ENCODE measurements around the gene SLC25A27. TPM values are rescaled to one million over a fixed set of nuclear protein-coding genes. Genes with fewer than 3 reads are reported as not detected.

The SLC25A27 gene
- total and polyA plus RNA-seq, 10 donors: 4.3 to 17.8 (median 10.3) TPM

DNA sequence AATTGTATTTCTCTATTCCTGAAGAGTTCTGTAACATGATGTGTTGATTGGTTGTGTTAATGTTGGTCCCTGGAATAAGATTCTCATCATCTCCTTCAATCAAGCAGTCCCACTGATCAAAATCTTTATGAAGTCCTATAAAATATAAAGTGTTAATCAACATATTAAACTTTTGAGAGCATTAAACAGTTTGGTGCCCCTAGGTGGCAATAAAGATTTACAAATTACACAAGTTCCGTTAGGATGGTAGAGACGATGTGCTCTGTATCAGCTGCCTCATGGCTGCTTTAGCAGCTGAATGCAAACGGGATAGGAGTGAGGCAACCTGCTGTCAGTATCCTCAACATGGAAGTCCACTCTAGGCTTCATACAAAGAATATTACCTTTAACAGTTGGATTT lies 51.8 kb downstream of the SLC25A27 start:
- TF ChIP-seq POLR2AphosphoS5 (IDR thresholded peaks at IDR 0.05): no peak
- intact Hi-C loops (cut with DNase I; ENCODE audit: low total_unique reads): no loop called here
- Histone ChIP-seq H3K4me3 (no peak overlapping the region), H3K27ac (no peak overlapping the region), H3K4me1 (no peaks in the 10 kb centered on the region), H3K27me3 (replicated peaks in 1 of 7) (no peaks in the 10 kb centered on the region), H3K9me3 (no peaks in the 10 kb centered on the region), H3K36me3 (no peaks in the 10 kb centered on the region)
- 0 to 7% (median 4%) methylated on average over 3 of the region's 3 CpGs for WGBS, 5 donors
- no peak for DNase-seq

DNA sequence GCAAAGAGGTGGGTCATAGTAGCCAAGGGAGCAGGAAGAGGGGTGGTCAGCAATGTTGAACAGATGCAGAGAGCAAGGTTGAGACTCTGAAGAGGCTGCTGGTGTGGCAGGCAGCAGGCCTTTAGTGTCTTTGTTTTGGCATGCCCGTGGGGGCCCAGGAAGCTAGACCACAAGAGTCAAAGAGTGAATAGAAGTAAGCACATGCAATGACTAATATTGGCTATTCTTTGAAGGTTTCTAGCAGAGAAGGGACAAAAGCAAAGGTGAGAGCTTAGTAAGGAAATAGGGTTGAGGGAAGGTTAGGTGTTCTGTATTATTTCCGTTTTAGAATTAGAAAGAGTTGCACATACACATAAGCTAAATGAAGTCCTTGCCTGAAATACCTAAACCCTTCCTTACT lies 53.7 kb downstream of the SLC25A27 start:
- Histone ChIP-seq H3K27me3 (replicated peaks in 1 of 7) (no peaks in the 10 kb centered on the region), H3K9me3 (no peaks in the 10 kb centered on the region), H3K36me3 (no peaks in the 10 kb centered on the region), H3K27ac (no peak overlapping the region), H3K4me1 (no peaks in the 10 kb centered on the region), H3K4me3 (no peak overlapping the region)
- intact Hi-C loops (cut with DNase I; ENCODE audit: low total_unique reads): no loop called here
- 71 to 80% (median 73%) methylated on average over 2 of the region's 2 CpGs for WGBS, 5 donors
- TF ChIP-seq CTCF (IDR thresholded peaks at IDR 0.05 in 8 of 11, conservative IDR thresholded peaks at IDR 0.05 in 3 of 11): no peak
- TF ChIP-seq POLR2AphosphoS5 (IDR thresholded peaks at IDR 0.05): no peak
- no peak for TF ChIP-seq POLR2A (IDR thresholded peaks at IDR 0.05)
- no peak for DNase-seq

GRCh38 chr6:46711491-46711890 lies 58.7 kb downstream of the SLC25A27 start:
- DNase-seq: no peak
- H3K9me3 ChIP-seq: no peaks in the 10 kb centered on the region
- no peaks in the 10 kb centered on the region for H3K36me3 ChIP-seq
- TF ChIP-seq CTCF (IDR thresholded peaks at IDR 0.05 in 8 of 11, conservative IDR thresholded peaks at IDR 0.05 in 3 of 11): no peak
- TF ChIP-seq POLR2AphosphoS5 (IDR thresholded peaks at IDR 0.05): no peak
- TF ChIP-seq POLR2A (IDR thresholded peaks at IDR 0.05): no peak
- H3K27me3 ChIP-seq (replicated peaks in 1 of 7): no peaks in the 10 kb centered on the region
- intact Hi-C loops (cut with DNase I; ENCODE audit: low total_unique reads): no loop called here
- no peaks in the 10 kb centered on the region for H3K4me1 ChIP-seq
- WGBS, 5 donors: 80 to 91% (median 82%) methylated on average over 1 of the region's 1 CpG
- no peak overlapping the region for H3K27ac ChIP-seq
- no peak overlapping the region for H3K4me3 ChIP-seq

DNA sequence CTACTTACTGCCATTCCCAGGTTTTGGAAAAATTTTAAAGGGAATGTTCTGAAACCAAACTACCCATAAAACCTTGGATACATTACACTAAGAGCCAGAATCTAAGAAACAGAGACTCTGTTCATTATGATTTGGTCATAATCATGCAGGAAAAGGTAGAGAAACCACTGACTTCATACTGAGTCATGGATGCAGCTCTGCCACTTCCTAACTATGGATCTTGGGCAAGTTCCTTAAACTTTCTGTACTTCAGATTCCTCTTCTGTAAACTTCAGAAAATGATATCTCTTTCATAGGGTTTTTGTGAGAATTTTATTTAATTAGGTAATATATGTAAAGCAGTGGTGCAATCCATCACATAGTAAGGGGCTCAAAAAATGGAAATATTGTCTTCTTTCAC lies 62.4 kb downstream of the SLC25A27 start:
- DNase-seq: no peak
- no peak for TF ChIP-seq POLR2A (IDR thresholded peaks at IDR 0.05)
- no peak for TF ChIP-seq CTCF (IDR thresholded peaks at IDR 0.05 in 8 of 11, conservative IDR thresholded peaks at IDR 0.05 in 3 of 11)
- no peak for TF ChIP-seq POLR2AphosphoS5 (IDR thresholded peaks at IDR 0.05)
- Histone ChIP-seq H3K9me3 (no peaks in the 10 kb centered on the region), H3K4me1 (no peaks in the 10 kb centered on the region), H3K4me3 (no peak overlapping the region), H3K27me3 (replicated peaks in 1 of 7) (no peaks in the 10 kb centered on the region), H3K36me3 (no peaks in the 10 kb centered on the region), H3K27ac (peak overlapping the region in 2 of 8 donors; percentile 5 to 54)
- intact Hi-C loops (cut with DNase I; ENCODE audit: low total_unique reads): no loop called here

GRCh38 chr6:46719099-46719498 lies 66.3 kb downstream of the SLC25A27 start:
- Histone ChIP-seq H3K36me3 (no peaks in the 10 kb centered on the region), H3K4me3 (no peak overlapping the region), H3K27me3 (replicated peaks in 1 of 7) (no peaks in the 10 kb centered on the region), H3K27ac (no peak overlapping the region), H3K9me3 (no peaks in the 10 kb centered on the region), H3K4me1 (no peaks in the 10 kb centered on the region)
- no peak for TF ChIP-seq CTCF (IDR thresholded peaks at IDR 0.05 in 8 of 11, conservative IDR thresholded peaks at IDR 0.05 in 3 of 11)
- no peak for TF ChIP-seq POLR2AphosphoS5 (IDR thresholded peaks at IDR 0.05)
- no peak for TF ChIP-seq POLR2A (IDR thresholded peaks at IDR 0.05)
- 73 to 88% (median 83%) methylated on average over 1 of the region's 1 CpG for WGBS, 5 donors
- intact Hi-C loops (cut with DNase I; ENCODE audit: low total_unique reads): no loop called here
- no peak for DNase-seq
